GM19395 (cell line): ENCODE results near the gene MBP.

ENCODE experiments used
- ATAC-seq: cut with Tn5 transposase; IDR thresholded peaks from one replicate; pipeline ENCODE4 v1.9.1; 2021; ENCODE audit warnings: mild to moderate bottlenecking, moderate library complexity; ENCODE audit not compliant: unreplicated experiment

The MBP gene

DNA sequence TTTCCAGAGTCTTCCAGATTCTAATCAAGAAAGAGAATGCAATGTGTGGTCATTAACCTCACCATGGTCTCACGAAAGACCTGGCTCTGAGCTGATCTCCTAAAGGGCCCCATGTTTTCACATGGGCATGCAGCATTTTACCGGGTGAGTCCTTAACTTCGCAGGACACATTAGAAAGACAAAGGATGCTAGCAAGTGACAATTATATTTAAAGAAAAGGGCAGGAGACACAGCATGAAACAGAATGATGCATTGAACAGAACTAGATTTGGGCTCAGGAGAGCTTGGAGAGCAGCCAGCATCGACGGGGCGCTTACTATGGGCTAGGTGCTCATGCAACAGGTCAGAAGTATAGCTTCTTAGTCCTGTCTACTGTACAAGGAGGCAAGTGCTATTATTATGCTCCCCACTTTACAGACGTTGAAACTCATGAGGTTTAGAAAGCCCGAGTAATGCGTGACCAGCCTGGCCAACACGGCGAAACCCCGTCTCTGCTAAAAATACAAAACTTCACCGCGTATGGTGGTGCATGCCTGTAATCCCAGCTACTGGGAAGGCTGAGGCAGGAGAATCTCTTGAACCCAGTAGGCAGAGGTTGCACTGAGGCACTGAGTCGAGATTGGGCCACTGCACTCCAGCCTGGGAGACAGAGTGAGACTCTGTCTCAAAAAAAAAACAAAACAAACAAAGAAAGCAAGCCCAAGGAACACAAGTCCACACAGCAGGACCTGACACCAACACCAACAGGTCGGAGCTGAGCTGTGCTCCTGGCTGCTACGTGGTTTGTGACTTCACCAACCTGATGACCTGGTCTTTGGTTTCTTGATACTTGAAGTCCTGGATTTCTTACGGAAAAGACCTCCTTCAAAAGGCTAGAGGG is 16.1 kb downstream of the MBP start:
- ATAC-seq: no peak

DNA sequence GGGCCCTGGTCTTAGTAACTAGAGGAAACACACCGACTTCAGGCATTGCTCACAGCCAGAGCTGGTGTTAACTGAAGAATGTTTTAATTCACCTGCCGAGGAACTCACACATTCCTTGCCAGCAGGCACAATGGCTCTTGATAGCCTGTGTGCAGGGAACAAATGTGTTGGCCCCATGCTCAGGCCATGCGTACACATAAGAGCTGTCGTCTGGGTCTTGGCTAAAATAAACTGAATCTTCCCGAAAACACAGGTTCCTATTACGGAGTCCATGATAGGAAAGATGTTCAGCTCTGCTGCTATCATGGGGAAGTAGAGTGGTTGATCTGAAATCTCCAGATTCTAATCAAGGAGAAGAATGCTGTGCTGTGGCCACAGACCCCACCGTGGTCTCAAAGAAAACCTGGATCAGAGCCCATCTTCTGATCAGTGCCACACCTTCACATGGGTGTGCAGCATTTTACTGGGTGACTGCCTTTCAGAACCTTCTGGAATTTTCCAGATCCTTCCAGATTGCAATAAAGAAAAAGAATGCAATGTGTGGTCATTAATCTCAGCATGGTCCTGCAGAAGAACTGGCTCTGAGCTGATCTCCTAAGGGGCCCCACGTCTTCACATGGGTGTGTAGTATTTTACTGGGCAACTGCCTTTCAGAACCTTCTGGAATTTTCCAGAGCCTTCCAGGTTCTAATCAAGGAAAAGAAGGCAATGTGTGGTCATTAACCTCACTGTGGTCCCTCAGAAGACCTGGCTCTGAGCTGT is 17.2 kb downstream of the MBP start:
- peak; percentile 12 for ATAC-seq

- ATAC-seq: peak; percentile 93
Observed at GRCh38 chr18:77114415-77115191, 18.0 kb downstream of the MBP start.

- no peak for ATAC-seq
Observed at GRCh38 chr18:77114152-77114414, 18.5 kb downstream of the MBP start.

- no peak for ATAC-seq
Observed at GRCh38 chr18:77113361-77114151, 19.0 kb downstream of the MBP start.

DNA sequence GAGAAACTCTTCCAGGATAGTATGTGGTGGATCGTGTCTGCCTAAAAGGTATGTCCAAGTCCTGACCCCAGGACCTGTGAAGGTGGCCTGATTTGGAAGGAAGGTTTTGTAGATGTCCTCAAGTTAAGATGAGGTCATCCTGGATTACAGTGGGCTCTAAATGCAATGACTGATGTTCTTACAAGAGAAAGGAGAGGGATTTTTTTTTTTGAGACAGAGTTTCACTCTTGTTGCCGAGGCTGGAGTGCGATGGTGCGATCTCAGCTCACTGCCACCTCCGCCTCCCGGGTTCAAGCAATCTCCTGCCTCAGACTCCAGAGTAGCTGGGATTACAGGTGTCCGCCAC is 19.9 kb downstream of the MBP start:
- ATAC-seq: no peak

- ATAC-seq: no peak
Observed at GRCh38 chr18:77111951-77112746, 20.4 kb downstream of the MBP start.

- ATAC-seq: no peak
Observed at GRCh38 chr18:77111449-77111848, 21.1 kb downstream of the MBP start.

DNA sequence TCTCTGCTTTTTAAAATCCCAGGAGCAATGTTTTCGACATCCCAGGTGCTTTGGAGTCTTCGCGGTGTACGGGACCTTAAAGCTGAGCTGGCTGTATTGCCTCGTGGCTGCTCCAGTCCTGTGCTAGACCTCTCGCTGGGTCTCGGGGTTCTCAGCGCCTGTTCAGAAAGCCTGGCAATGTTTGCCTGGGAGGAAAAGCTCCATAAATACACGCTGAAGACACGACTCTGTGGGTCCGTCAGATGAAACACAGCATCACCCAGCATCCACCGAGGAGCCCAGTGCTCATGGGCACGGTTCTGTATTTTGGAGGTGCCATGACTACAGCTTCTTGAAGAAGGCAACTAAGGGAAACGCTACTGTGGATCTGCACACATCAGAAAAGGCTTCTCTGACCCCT is 21.6 kb downstream of the MBP start:
- no peak for ATAC-seq

- ATAC-seq: no peak
Observed at GRCh38 chr18:77110400-77110799, 22.2 kb downstream of the MBP start.

GRCh38 chr18:77109648-77110019 is 22.9 kb downstream of the MBP start:
- no peak for ATAC-seq

GRCh38 chr18:77108821-77109647 is 23.5 kb downstream of the MBP start:
- no peak for ATAC-seq

DNA sequence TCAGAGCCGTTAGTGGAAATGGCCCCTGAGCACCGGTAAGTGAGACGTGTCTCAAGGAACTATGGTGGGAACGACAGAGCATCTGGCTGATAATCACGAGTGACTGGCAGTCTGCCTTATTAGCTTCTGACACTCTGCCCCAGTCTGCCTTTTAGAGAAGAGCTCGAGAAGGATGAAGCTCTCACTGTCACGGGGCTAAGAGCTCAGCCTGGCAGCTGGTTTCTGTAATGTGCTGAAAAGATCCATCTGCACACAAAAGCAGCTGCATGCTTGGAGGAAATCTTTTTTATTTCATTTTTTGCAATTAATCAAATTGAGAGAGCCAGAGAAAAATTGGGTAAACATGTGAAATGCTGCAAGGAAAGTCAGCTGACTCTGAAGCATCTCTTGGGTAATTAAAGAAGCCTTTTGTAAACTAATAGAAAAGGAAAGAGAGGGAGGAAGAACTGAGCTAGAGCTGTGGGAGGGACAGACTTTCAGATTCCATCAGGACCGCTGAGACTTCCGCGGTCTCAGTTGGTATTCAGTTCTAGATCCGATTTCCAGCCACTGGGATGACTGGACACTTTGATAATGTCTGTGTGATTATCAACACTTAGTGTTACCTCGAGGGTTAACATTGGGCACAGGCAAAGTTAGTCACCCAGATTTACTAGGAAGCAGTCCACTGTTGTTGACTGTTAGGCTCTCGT is 24.4 kb downstream of the MBP start:
- ATAC-seq: peak; percentile 66

- ATAC-seq: no peak
Observed at GRCh38 chr18:77107292-77107691, 25.3 kb downstream of the MBP start.

DNA sequence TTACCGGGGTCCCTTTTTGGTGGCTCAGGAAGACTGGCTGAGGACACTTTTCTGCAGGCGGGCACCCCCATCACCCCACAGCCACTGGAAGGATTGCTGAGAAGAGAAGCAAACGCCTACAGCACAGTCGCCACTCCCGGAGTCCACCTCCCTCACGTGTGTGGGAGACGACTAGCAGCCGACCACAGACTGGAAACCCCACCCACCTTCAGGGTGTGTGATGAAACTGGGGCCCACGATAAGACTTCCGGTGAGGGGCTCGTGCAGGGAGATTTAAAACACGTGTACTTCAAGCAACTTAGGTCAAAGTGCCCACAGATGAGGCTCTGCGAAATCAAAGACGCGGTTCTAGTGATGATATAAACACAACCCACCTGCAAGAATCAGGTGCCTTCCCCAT is 26.3 kb downstream of the MBP start:
- no peak for ATAC-seq

DNA sequence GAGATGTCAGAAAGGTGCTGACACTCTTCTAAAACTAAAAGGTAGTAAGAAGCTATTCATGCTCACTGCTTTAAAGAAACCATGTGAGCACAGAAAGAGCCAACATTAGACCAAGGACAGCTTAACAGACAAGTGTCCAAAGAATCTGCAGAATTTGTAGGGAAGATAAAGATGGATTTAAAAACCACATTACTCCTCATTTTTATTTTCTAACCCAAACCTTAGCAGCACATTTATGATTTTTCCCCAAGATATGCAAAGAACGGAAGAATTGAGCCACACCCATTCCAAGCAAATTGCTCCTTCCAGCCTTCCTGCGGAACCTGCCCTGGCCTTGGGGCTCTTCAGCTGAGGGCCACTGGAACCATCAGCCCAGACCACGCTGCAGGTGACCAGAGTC is 26.9 kb downstream of the MBP start:
- ATAC-seq: no peak

DNA sequence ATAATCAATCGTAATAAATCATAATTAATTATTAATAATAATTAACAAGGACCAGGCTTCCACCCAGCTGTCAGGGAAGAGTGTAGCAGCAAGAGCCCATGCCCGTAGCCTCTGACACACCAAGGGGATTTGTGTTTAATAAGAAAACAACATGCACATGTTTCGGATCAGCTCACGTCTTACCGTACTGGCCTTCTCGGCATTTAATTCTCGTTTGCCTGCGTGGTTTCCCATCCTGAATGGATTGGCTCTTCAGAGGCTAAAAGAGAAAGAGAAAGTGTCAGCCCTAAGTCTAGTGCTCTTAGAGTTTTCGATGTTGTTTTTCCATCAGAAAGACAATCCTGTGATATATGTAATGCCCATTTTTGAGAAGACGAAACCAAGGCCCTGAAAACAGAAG is 27.6 kb downstream of the MBP start:
- ATAC-seq: no peak

- ATAC-seq: no peak
Observed at GRCh38 chr18:77103991-77104531, 28.5 kb downstream of the MBP start.
